ENCODE data around the gene C1QBP.

GRCh38 chr17:5468075-5468473, 29.1 kb upstream of the C1QBP start:
- no peak for TF ChIP-seq JUN (IDR thresholded peaks at IDR 0.05; ENCODE audit: low read depth, low read length)
- TF ChIP-seq NRF1 (IDR thresholded peaks at IDR 0.05; ENCODE audit: low read depth, low read length), result no peak
- TF ChIP-seq SP1 (IDR thresholded peaks at IDR 0.05; ENCODE audit: low read depth, low read length), result no peak
- TF ChIP-seq MAFK (IDR thresholded peaks at IDR 0.05; ENCODE audit: low read depth, low read length), result no peak
- TF ChIP-seq POLR2AphosphoS5 (IDR thresholded peaks at IDR 0.05; ENCODE audit: low read depth, low read length), result no peak
- TF ChIP-seq TBP (IDR thresholded peaks at IDR 0.05; ENCODE audit: low read depth, low read length), result no peak
- no peak for TF ChIP-seq CTCF (IDR thresholded peaks at IDR 0.05; ENCODE audit: control extremely low read depth in 1 of 3, insufficient read depth in 1 of 3, low read depth in 1 of 3, low read length in 3 of 3)

All from H1 (cell line).